Astrocyte of the spinal cord (primary cell): ENCODE data around the gene BRINP1.

ENCODE experiments used
- DNase-seq: peaks from one replicate; pipeline ENCODE4 v3.0.0; 2011; ENCODE audit warnings: low read depth, low spot score
- H3K4me3 ChIP-seq: 2 replicates; pipeline ENCODE4 v1.5.1; 2011; ENCODE audit warnings: low read depth, mild to moderate bottlenecking, low read length, moderate library complexity
- in situ Hi-C: cut with HindIII; loops from 2 replicates; pipeline ENCODE4 v1.10.0; 2017; ENCODE audit warnings: low sequenced_read_pairs
- TF ChIP-seq, protein P1 (sequence below): IDR thresholded peaks from 2 replicates; pipeline ENCODE4 v1.5.1; 2012; ENCODE audit warnings: low read depth, mild to moderate bottlenecking, low read length, inconsistent platforms

BRINP1 gene

DNA sequence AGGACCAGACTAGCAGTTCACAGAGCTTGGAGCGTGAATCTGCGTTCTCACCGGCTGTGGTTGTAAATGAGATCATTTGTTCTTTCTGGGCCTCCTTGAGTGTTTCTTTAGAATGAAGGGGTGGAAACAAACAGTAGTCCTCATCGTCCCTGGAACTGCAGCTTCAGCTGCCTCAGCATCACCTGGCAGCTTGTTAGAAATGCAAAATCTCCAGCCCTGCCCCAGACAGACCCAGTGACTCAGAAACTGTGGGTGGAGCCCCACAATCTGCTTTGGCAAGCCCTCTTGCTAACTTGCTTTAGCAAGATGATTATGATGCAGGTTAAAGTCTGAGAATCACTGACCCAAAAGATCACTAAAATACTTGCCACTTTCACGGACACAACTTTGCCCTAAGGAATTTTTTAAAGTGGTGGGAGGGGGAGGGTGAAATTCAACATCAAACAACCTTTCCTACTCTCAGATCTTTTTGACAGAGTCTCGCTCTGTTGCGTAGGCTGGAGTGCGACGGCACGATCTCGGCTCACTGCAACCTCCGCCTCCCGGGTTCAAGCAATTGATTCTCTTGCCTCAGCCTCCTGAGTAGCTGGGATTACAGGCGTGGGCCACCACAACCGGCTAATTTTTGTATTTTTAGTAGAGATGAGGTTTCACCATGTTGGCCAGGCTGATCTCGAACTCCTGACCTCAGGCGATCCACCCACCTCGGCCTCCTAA lies 86.0 kb downstream of the BRINP1 start:
- DNase-seq = no peak
- H3K4me3 ChIP-seq = no peak overlapping the region
- TF ChIP-seq, protein P1, sequence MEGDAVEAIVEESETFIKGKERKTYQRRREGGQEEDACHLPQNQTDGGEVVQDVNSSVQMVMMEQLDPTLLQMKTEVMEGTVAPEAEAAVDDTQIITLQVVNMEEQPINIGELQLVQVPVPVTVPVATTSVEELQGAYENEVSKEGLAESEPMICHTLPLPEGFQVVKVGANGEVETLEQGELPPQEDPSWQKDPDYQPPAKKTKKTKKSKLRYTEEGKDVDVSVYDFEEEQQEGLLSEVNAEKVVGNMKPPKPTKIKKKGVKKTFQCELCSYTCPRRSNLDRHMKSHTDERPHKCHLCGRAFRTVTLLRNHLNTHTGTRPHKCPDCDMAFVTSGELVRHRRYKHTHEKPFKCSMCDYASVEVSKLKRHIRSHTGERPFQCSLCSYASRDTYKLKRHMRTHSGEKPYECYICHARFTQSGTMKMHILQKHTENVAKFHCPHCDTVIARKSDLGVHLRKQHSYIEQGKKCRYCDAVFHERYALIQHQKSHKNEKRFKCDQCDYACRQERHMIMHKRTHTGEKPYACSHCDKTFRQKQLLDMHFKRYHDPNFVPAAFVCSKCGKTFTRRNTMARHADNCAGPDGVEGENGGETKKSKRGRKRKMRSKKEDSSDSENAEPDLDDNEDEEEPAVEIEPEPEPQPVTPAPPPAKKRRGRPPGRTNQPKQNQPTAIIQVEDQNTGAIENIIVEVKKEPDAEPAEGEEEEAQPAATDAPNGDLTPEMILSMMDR = no peak
- in situ Hi-C loops = no loop called here

GRCh38 chr9:119282476-119283077 lies 86.7 kb downstream of the BRINP1 start:
- TF ChIP-seq, protein P1 = no peak
- DNase-seq = no peak
- in situ Hi-C loops = no loop called here
- no peak overlapping the region for H3K4me3 ChIP-seq

GRCh38 chr9:119280740-119281485 lies 88.3 kb downstream of the BRINP1 start:
- TF ChIP-seq, protein P1 = no peak
- in situ Hi-C loops = no loop called here
- no peak overlapping the region for H3K4me3 ChIP-seq
- DNase-seq = no peak

GRCh38 chr9:119278171-119278570 lies 91.1 kb downstream of the BRINP1 start:
- no peak for DNase-seq
- TF ChIP-seq, protein P1 = no peak
- in situ Hi-C loops = no loop called here

GRCh38 chr9:119273984-119274665 lies 95.1 kb downstream of the BRINP1 start:
- in situ Hi-C loops = no loop called here
- no peak for DNase-seq
- no peak overlapping the region for H3K4me3 ChIP-seq
- TF ChIP-seq, protein P1 = no peak

More at GRCh38 chr9:119278171-119278570, 91.1 kb downstream of the BRINP1 start:
- H3K4me3 ChIP-seq = no peak overlapping the region

GRCh38 chr9:119273325-119273904 lies 95.8 kb downstream of the BRINP1 start:
- in situ Hi-C loops = no loop called here
- TF ChIP-seq, protein P1 = no peak
- no peak overlapping the region for H3K4me3 ChIP-seq
- no peak for DNase-seq
